HG03064 (cell line): ENCODE data around the gene RHEX.
"Not testable (repeated sequence)": the region's sequence is repeated elsewhere in the genome, so short reads cannot be mapped to it uniquely, and the experiment has no call there.

Source experiments
- ATAC-seq: cut with Tn5 transposase; IDR thresholded peaks from one replicate; pipeline ENCODE4 v1.9.1; 2021; ENCODE audit warnings: low read depth; ENCODE audit not compliant: unreplicated experiment

Gene RHEX

GRCh38 chr1:206058289-206058926 is 5.4 kb downstream of the RHEX start:
- not testable (repeated sequence) for ATAC-seq

GRCh38 chr1:206058927-206059292 is 5.9 kb downstream of the RHEX start:
- ATAC-seq = no peak

GRCh38 chr1:206059355-206059915 is 6.5 kb downstream of the RHEX start:
- ATAC-seq = no peak

GRCh38 chr1:206060844-206061243 is 7.9 kb downstream of the RHEX start:
- no peak for ATAC-seq

GRCh38 chr1:206062464-206062863 is 9.5 kb downstream of the RHEX start:
- ATAC-seq = no peak

GRCh38 chr1:206064001-206064400 is 11.0 kb downstream of the RHEX start:
- not testable (repeated sequence) for ATAC-seq

- not testable (repeated sequence) for ATAC-seq
Measured at GRCh38 chr1:206064501-206064900, 11.5 kb downstream of the RHEX start.

GRCh38 chr1:206065547-206066145 is 12.7 kb downstream of the RHEX start:
- no peak for ATAC-seq

- ATAC-seq = no peak
Measured at GRCh38 chr1:206066479-206067171, 13.7 kb downstream of the RHEX start.

GRCh38 chr1:206067486-206068227 is 14.7 kb downstream of the RHEX start:
- ATAC-seq = no peak

- ATAC-seq = no peak
Measured at GRCh38 chr1:206068314-206068713, 15.3 kb downstream of the RHEX start.

- no peak for ATAC-seq
Measured at GRCh38 chr1:206070627-206071304, 17.8 kb downstream of the RHEX start.

- no peak for ATAC-seq
Measured at GRCh38 chr1:206074839-206075238, 21.9 kb downstream of the RHEX start.

- no peak for ATAC-seq
Measured at GRCh38 chr1:206075786-206076755, 23.1 kb downstream of the RHEX start.

- no peak for ATAC-seq
Measured at GRCh38 chr1:206079135-206079534, 26.2 kb downstream of the RHEX start.

GRCh38 chr1:206080026-206080820 is 27.2 kb downstream of the RHEX start:
- no peak for ATAC-seq

- no peak for ATAC-seq
Measured at GRCh38 chr1:206081856-206082255, 28.9 kb downstream of the RHEX start.
